HCT116 (cell line): ENCODE data around the gene LTB4R2. TPM values are rescaled to one million over a fixed set of nuclear protein-coding genes. Genes with fewer than 3 reads are reported as not detected.

Experiments
- ATAC-seq: fragments of 200-7000 bp; cut with Tn5 transposase; 2 replicates; pipeline ENCODE4 v1.9.1; 2020; ENCODE audit warnings: mild to moderate bottlenecking, moderate library complexity
- BruUV-seq: library from RNA; stranded (reverse); fragments of 400-500 nt; replicated peaks from 2 replicates; lab custom pipeline; 2021; lab: Mats Ljungman, UMichigan
- CTCF ChIA-PET: fragments of 300-600 bp; sonication (Branson Sonifier 250); formaldehyde crosslinking; loops from one replicate; lab custom pipeline; 2021; ENCODE audit warnings: antibody characterized with exemption; lab: Charles Lee
- POLR2A ChIA-PET: fragments of 300-600, 350-600 bp; sonication (Branson Sonifier 250); formaldehyde crosslinking; loops from one replicate; lab custom pipeline; 2021; ENCODE audit warnings: antibody characterized with exemption; lab: Charles Lee
- RAD21 ChIA-PET, 2 experiments: fragments of 300-600 bp; sonication (Branson Sonifier 250); formaldehyde crosslinking; loops; one replicate each; lab custom pipeline; 2023; ENCODE audit warnings: low total read pairs in 2 of 2; ENCODE audit not compliant: uncharacterized antibody in 2 of 2, unreplicated experiment in 2 of 2, low non-redundant PET in 1 of 2; lab: Charles Lee
- DNase-seq: peaks from one replicate; pipeline ENCODE4 v3.0.0-alpha.2; 2010; ENCODE audit warnings: low read depth, low spot score
- H2AFZ ChIP-seq: fragments of 200-600 bp; shearing (Covaris generic), sonication (generic); 2 replicates; pipeline ENCODE4 v1.6.1; 2017; ENCODE audit warnings: low read depth, mixed run types, mixed read lengths, antibody characterized with exemption, low read length; ENCODE audit not compliant: poor library complexity, severe bottlenecking
- H3K27ac ChIP-seq: 2 replicates; pipeline ENCODE4 v1.5.1; 2012; ENCODE audit warnings: low read depth, low read length
- H3K27me3 ChIP-seq: fragments of 200-600 bp; sonication (generic); 2 replicates; pipeline ENCODE4 v1.6.1; 2016; ENCODE audit warnings: mixed run types, low read length, mixed read lengths; ENCODE audit not compliant: insufficient read depth
- H3K36me3 ChIP-seq, 2 experiments: fragments of 200-500 bp in 1 of 2; fragments of 200-600 bp in 1 of 2; sonication (Bioruptor generic) in 1 of 2; sonication (generic) in 1 of 2; 2 replicates each; pipeline versions ENCODE4 v1.5.1 to v1.6.1; 2014 to 2016; ENCODE audit warnings: low read length in 2 of 2, inconsistent platforms in 1 of 2, mixed read lengths in 1 of 2, mixed run types in 1 of 2; ENCODE audit not compliant: insufficient read depth in 2 of 2, control insufficient read depth in 1 of 2
- H3K4me1 ChIP-seq, 2 experiments: fragments of 200-600 bp in 1 of 2; sonication (generic) in 1 of 2; 2 replicates each; pipeline versions ENCODE4 v1.5.1 to v1.6.1; 2012 to 2017; ENCODE audit warnings: low read length in 2 of 2, inconsistent platforms in 1 of 2, mild to moderate bottlenecking in 1 of 2, mixed read lengths in 1 of 2, mixed run types in 1 of 2, moderate library complexity in 1 of 2; ENCODE audit not compliant: insufficient read depth in 2 of 2, control insufficient read depth in 1 of 2
- H3K4me2 ChIP-seq: fragments of 200-600 bp; sonication (generic); 2 replicates; pipeline ENCODE4 v1.6.1; 2017; ENCODE audit warnings: mixed run types, low read length, mixed read lengths
- H3K4me3 ChIP-seq, 2 experiments: fragments of 200-600 bp in 1 of 2; sonication (generic) in 1 of 2; replicated peaks in 1 of 2; 2 replicates each; pipeline ENCODE4 v1.5.1; 2011 to 2016; ENCODE audit warnings: low read length in 2 of 2, control low read depth in 1 of 2, low read depth in 1 of 2, mild to moderate bottlenecking in 1 of 2, mixed read lengths in 1 of 2, mixed run types in 1 of 2
- H3K79me2 ChIP-seq: fragments of 200-600 bp; sonication (generic); 2 replicates; pipeline ENCODE4 v1.6.1; 2017; ENCODE audit warnings: mild to moderate bottlenecking, mixed run types, low read length, moderate library complexity, mixed read lengths; ENCODE audit not compliant: insufficient read depth
- H3K9ac ChIP-seq: fragments of 200-600 bp; sonication (generic); 2 replicates; pipeline ENCODE4 v1.6.1; 2016; ENCODE audit warnings: low read length, mixed read lengths
- H3K9me2 ChIP-seq: fragments of 200-600 bp; sonication (generic), shearing (Covaris generic); 2 replicates; pipeline ENCODE4 v1.6.1; 2017; ENCODE audit warnings: mixed run types, mild to moderate bottlenecking, moderate library complexity; ENCODE audit not compliant: insufficient read depth
- H3K9me3 ChIP-seq, 2 experiments: fragments of 200-500 bp in 1 of 2; fragments of 200-600 bp in 1 of 2; sonication (Bioruptor generic) in 1 of 2; sonication (generic) in 1 of 2; 2 replicates each; pipeline ENCODE4 v1.6.1; 2014 to 2017; ENCODE audit warnings: low read length in 2 of 2, mixed read lengths in 2 of 2, inconsistent platforms in 1 of 2, low read depth in 1 of 2, mild to moderate bottlenecking in 1 of 2, mixed run types in 1 of 2, moderate library complexity in 1 of 2; ENCODE audit not compliant: control insufficient read depth in 1 of 2, insufficient read depth in 1 of 2
- H4K20me1 ChIP-seq: fragments of 200-600 bp; sonication (generic), shearing (Covaris generic); 2 replicates; pipeline ENCODE4 v1.6.1; 2017; ENCODE audit warnings: mixed run types, mild to moderate bottlenecking, moderate library complexity; ENCODE audit not compliant: insufficient read depth
- ATF3 ChIP-seq: IDR thresholded peaks from 2 replicates; pipeline ENCODE4 v1.6.1; 2012
- CEBPB ChIP-seq: IDR thresholded peaks from 2 replicates; pipeline ENCODE4 v1.6.1; 2012; ENCODE audit warnings: low read depth
- ELF1 ChIP-seq: IDR thresholded peaks from 2 replicates; pipeline ENCODE4 v1.6.1; 2012; ENCODE audit warnings: low read depth, borderline replicate concordance
- EZH2phosphoT487 ChIP-seq: fragments of 200-600 bp; IDR thresholded peaks from 2 replicates; pipeline ENCODE4 v1.6.1; 2018; ENCODE audit warnings: antibody characterized with exemption, borderline replicate concordance
- FOSL1 ChIP-seq: IDR thresholded peaks from 2 replicates; pipeline ENCODE4 v1.6.1; 2012; ENCODE audit warnings: low read depth
- JUND ChIP-seq: IDR thresholded peaks from 2 replicates; pipeline ENCODE4 v1.6.1; 2012
- SIN3A ChIP-seq: IDR thresholded peaks from 2 replicates; pipeline ENCODE4 v1.6.1; 2012; ENCODE audit warnings: low read depth
- TCF7L2 ChIP-seq: IDR thresholded peaks from 2 replicates; pipeline ENCODE4 v1.7.0; 2011; ENCODE audit warnings: borderline replicate concordance, inconsistent platforms; ENCODE audit not compliant: insufficient read depth, insufficient read length; ENCODE audit errors: extremely low read depth
- YY1 ChIP-seq: IDR thresholded peaks from 2 replicates; pipeline ENCODE4 v1.6.1; 2011; ENCODE audit warnings: low read length, low read depth, moderate library complexity, mild to moderate bottlenecking; ENCODE audit not compliant: insufficient replicate concordance; ENCODE audit errors: extremely low read depth
- intact Hi-C: fragments of 100-400 bp; cut with micrococcal nuclease; formaldehyde crosslinking; loops from 2 replicates; pipeline ENCODE4 v1.10.0; 2022
- total RNA-seq: library from RNA; stranded (reverse); gene quantifications from one replicate; pipeline ENCODE4 v1.2.1, GENCODE V29; 2021; ENCODE audit not compliant: unreplicated experiment

Gene LTB4R2
- total RNA-seq, 1 experiment from 2014 or later = 15.4 TPM

- TF ChIP-seq SIN3A = no peak
- TF ChIP-seq TCF7L2 = no peak
- TF ChIP-seq JUND = no peak
- no peak for TF ChIP-seq ELF1
- no peak for TF ChIP-seq CEBPB
- no peak for TF ChIP-seq EZH2phosphoT487
- TF ChIP-seq FOSL1 = no peak
- no peak for TF ChIP-seq YY1
- TF ChIP-seq ATF3 = no peak
- no peaks in the 10 kb centered on the region for H3K79me2 ChIP-seq
- intact Hi-C loops = no loop called here
- ChIA-PET POLR2A (no interaction called here), RAD21 (no interaction called here), CTCF (interaction anchor here (0.8 kb wide), 1 partner anchor 19 kb away, joined by 3 read pairs; no protein-coding TSS in a partner anchor)
- H3K9ac ChIP-seq = no peak overlapping the region
- H3K27ac ChIP-seq = no peak overlapping the region
- H2AFZ ChIP-seq = no peak overlapping the region
- H3K4me3 ChIP-seq = no peak overlapping the region
- H3K4me1 ChIP-seq = peaks cover 11 to 24% of the 10 kb centered on the region in 2 experiments
- H3K36me3 ChIP-seq = no peaks in the 10 kb centered on the region; a peak in 1 of 4 replicates
- DNase-seq = no peak
- H3K9me3 ChIP-seq = no peaks in the 10 kb centered on the region
- H3K9me2 ChIP-seq = no peaks in the 10 kb centered on the region
- no peak overlapping the region for H3K4me2 ChIP-seq
- no peak for ATAC-seq
- 0 out of 2 replicates have a peak, but pooled peaks cover 4% of the 10 kb centered on the region for H3K27me3 ChIP-seq
- no peaks in the 10 kb centered on the region for H4K20me1 ChIP-seq
- no TSS peak for BruUV-seq
Measured at GRCh38 chr14:24314377-24315193, 4.6 kb downstream of the LTB4R2 start.
